COLO668 (cell line): ENCODE data around the gene TOX2.
"Not testable (repeated sequence)": the region's sequence is repeated elsewhere in the genome, so short reads cannot be mapped to it uniquely, and the experiment has no call there.

Experiments
- DNase-seq: peaks from one replicate; lab custom pipeline; 2025; ENCODE audit not compliant: unreplicated experiment; lab: John Stamatoyannopoulos, UW

TOX2 gene

DNA sequence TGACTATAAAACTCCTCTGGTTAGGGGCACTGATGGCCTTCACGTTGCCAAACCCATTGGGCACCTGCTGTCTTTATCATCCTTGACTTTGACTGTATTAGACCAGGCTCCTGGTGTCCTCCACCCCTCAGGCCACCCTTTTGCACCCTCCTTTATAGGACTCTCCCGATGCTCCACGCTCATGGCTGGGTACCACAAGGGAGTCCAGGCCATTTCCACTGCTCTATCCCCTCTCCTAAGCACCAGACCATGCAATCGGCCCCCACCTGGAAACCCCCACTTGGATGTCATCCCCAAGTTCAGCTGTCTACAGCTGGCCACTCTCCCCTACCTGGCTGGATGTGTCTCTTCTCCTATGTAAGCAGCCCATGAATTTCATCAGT, 115.2 kb downstream of the TOX2 start:
- no peak for DNase-seq

DNA sequence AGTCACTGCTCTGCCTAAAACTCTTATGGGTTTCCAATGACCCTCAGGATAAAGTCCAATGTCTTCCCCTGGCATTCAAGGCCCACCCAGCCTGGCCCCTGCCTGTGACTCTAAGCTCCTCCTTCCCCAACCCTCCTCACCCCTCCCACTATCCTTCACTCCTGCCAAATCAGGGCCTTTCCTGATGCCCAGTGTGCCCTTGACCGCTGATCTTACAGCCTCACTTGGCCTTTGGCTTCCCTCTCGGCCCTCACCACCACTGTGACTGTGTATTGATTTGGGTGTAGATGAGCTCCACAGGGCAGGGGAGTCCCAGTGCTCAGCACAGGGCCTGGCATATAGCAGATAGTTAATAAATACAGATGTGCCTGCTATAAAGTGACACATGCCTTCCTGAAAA, 115.7 kb downstream of the TOX2 start:
- DNase-seq, result no peak

DNA sequence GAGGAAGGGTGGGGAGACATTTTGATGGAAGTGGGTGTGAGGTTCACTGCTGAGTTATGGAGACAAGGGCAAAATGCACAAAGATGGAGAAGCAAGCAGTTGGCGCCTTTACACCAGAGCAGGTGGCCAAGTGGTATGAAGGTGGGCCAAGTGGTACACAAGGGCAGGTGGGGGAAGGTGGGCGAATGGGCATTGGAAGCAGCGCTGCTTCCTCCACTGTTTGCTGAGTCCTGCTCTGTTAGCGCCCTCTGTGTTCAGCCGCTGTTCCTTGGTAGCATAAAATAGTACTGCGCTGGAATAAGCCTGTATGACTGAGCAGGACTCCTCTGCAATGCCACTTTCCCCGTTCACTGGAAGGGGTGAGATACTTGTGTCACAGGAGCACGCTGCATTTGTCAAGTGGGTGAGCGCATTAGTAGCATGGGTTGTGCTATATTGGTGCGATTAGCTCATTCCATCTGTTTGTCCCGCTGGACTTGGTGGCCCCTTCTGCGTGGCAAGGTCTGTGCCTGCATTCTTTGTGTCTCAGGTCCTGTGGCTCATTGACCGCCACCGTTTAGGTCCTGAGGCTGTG, 116.4 kb downstream of the TOX2 start:
- DNase-seq, result no peak

DNA sequence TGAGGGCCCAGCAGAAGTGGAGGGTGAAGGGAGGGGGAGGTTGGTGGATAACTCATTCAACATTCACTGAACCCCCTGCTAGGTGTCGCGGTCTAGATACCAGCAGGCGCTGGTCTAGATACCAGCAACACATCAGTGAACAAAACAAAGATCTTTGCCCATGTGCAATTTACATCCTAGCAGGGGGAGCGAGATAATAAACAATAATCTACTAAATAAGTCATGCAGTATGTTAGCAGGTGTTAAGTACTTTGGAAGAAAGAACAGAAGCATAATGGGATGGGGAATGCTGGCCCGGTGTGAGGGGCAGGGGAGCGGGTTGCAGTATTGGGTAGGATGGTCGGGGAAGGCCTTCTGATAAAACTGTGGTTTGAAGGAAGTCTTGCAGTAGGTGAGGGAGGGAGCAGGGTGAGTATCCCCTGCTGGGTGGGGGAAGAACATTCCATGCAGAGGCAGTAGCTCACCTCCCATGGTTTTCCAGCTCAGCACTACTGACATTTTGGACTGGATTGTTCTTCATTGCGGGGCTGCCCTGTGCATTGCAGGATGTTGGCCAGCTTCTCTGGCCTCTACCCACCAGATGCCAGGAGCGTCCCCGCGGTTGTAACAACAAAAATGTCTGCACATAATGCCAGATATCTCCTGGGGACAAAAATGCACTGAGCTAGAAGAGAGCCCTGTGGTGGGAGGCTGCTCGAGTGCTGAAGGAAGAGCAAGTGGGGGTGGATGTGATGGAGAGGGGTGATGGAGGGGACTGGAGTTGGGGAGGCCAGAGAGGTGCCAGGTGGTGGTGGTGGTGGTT, 117.3 kb downstream of the TOX2 start:
- no peak for DNase-seq

- DNase-seq, result no peak
Measured at GRCh38 chr20:44032583-44033331, 118.1 kb downstream of the TOX2 start.

- no peak for DNase-seq
Measured at GRCh38 chr20:44033344-44033743, 118.7 kb downstream of the TOX2 start.

DNA sequence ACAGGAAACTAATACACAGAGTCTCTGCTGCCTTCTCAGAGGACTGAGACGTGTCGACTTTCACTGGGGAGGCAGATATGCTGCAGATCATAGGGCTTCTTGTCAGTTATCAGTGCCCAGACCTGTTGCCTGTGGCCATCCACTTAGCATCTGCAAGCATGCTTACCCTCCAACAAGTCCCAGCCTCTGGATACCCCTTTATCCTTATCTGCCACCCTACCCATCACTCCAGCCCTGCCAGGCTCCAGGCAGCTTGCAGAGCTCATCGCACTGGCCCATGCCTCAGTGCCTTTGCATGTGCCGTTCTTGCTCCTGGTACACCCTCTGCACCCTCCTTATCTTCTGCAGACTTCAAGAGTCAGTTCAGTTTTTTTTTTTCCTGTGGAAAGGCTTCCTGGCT, 119.2 kb downstream of the TOX2 start:
- no peak for DNase-seq

GRCh38 chr20:44034451-44034850, 119.8 kb downstream of the TOX2 start:
- no peak for DNase-seq

- no peak for DNase-seq
Measured at GRCh38 chr20:44034965-44035635, 120.4 kb downstream of the TOX2 start.

GRCh38 chr20:44035924-44036323, 121.3 kb downstream of the TOX2 start:
- DNase-seq, result no peak

GRCh38 chr20:44036441-44036840, 121.8 kb downstream of the TOX2 start:
- DNase-seq, result no peak

- DNase-seq, result peak; percentile 54
Measured at GRCh38 chr20:44038681-44039123, 124.0 kb downstream of the TOX2 start.

DNA sequence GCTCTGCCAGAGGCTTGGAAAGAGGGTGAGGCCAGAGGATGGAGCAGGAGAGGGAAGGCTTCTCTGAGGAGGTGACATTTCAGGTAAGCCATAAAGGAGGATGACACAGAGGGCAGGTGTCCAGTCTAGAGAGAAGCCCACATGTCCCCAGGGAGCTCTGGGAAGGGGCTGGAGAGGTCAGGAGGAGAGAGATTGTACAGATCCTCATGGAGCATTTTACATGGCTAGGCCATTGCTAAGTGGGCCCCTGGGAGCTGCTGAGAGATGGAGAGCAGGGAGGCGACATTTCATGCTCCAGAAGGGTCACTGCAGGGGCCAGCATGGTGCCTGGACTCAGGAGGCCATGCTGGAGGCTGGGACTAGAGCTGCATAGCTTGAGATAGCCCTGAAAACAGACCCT, 124.5 kb downstream of the TOX2 start:
- no peak for DNase-seq

DNA sequence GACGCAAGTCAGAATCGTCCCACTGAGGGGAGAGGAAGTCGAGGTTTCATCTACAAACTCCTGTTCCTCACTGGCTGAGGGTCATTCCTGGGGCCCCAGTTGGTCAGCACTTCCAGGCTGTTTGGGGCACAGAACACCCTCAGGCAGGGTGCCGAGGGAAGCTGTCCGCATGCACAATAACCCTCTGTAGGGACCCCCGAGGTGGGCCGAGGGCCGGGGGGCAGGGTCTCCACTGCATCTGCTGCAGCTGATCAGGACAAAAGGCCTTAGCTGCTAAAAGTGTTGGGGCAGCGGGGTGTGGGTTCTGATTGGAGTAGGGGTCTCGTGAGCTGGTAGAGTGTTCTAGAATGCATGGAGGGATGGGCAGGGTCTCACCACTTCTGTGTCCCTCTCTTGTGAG, 125.1 kb downstream of the TOX2 start:
- DNase-seq, result no peak

- no peak for DNase-seq
Measured at GRCh38 chr20:44040202-44040915, 125.7 kb downstream of the TOX2 start.

- DNase-seq, result no peak
Measured at GRCh38 chr20:44041001-44041400, 126.3 kb downstream of the TOX2 start.

DNA sequence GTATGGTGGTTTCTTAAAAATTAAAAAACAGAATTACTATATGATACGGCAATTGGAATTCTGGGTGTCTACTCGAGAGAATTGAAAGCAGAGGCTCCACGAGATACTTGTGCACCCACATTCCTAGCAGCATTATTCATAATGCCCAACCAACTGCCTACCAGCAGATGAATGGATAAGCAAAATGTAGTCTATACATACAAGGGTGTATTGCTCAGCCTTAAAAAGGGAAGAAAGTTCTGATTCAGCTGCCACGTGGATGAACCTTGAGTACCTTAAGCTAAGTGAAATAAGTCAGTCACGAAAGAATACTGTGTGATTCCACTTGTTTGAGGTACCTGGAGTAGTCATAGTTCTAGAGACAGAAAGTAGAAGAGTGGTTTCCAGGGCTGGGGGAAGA, 130.1 kb downstream of the TOX2 start:
- not testable (repeated sequence) for DNase-seq

DNA sequence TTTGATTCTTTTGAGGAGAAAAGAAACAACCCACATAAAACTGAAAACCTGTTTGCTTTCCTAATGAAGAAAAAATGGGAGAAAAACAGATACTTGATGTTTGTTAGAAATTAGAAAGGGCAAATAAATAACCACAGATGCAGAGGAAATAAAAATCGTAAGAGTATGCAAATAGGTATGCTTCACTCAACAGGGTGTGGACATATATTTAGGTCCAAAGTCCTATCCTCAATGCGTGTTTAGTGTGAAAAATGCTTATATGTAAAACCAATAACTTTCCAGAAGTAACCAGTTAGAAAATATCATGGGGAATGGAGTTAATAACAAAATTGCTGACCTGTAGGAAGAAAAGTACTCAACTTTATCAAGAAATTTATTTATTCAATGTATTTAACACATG, 135.7 kb downstream of the TOX2 start:
- no peak for DNase-seq

GRCh38 chr20:44050925-44051660, 136.4 kb downstream of the TOX2 start:
- no peak for DNase-seq

DNA sequence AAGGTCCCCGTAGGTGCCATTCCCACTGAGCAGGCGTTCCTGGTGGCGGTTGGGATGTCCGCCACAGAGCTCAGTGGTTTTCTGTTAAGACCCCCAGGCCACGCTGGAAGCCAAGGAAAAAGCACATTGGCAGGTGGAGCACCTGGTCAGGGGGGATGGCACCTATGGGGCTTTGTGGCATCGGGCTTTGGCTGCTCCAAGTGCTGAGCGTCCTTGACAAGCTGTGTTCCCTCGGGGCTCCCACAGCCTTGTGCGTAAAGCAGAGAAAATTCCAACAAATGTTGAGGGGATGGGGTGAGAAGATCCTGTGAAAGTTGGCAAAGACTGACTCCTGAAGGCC, 137.0 kb downstream of the TOX2 start:
- DNase-seq, result no peak
